PC-9 (cell line): ENCODE measurements around the gene NOD1.

Source experiments
- EZH2 ChIP-seq: fragments of 200-600 bp; sonication (generic); IDR thresholded peaks from 2 replicates; pipeline ENCODE4 v1.8.0; 2017; ENCODE audit warnings: antibody characterized with exemption, low read depth
- TF ChIP-seq, protein P1 (sequence below): fragments of 200-600 bp; sonication (generic); conservative IDR thresholded peaks from 2 replicates; pipeline ENCODE4 v1.6.1; 2017; ENCODE audit warnings: mixed run types, antibody characterized with exemption, mild to moderate bottlenecking, moderate library complexity

DNA sequence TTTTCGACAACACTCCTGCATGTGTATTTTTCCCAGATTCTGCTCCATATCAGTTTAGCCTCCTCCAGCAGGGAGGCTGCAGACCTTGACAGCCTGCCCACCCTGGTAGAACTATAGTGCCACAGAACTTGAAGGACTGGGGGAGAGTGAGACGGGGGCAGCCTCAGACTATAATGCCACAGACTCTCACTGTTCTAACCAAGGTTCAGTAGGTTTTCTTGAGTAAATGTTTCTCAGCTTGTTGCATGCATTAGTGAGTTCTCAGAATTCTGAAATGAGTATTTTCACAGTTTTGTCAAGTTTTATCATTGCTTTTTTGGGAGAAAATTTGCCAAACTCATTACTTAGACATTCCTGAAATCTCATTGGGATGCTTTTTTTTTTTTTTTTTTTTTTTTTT is 98.3 kb downstream of the NOD1 start:
- TF ChIP-seq, protein P1, sequence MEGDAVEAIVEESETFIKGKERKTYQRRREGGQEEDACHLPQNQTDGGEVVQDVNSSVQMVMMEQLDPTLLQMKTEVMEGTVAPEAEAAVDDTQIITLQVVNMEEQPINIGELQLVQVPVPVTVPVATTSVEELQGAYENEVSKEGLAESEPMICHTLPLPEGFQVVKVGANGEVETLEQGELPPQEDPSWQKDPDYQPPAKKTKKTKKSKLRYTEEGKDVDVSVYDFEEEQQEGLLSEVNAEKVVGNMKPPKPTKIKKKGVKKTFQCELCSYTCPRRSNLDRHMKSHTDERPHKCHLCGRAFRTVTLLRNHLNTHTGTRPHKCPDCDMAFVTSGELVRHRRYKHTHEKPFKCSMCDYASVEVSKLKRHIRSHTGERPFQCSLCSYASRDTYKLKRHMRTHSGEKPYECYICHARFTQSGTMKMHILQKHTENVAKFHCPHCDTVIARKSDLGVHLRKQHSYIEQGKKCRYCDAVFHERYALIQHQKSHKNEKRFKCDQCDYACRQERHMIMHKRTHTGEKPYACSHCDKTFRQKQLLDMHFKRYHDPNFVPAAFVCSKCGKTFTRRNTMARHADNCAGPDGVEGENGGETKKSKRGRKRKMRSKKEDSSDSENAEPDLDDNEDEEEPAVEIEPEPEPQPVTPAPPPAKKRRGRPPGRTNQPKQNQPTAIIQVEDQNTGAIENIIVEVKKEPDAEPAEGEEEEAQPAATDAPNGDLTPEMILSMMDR = no peak
- TF ChIP-seq EZH2 = no peak
